GM19193 (cell line): ENCODE results near the gene ATP6AP1.

Experiments
- POLR2A ChIP-seq: IDR thresholded peaks from 4 replicates; pipeline ENCODE4 v1.6.1; 2011; ENCODE audit not compliant: insufficient read depth, insufficient read length; ENCODE audit errors: extremely low read depth

Gene ATP6AP1

DNA sequence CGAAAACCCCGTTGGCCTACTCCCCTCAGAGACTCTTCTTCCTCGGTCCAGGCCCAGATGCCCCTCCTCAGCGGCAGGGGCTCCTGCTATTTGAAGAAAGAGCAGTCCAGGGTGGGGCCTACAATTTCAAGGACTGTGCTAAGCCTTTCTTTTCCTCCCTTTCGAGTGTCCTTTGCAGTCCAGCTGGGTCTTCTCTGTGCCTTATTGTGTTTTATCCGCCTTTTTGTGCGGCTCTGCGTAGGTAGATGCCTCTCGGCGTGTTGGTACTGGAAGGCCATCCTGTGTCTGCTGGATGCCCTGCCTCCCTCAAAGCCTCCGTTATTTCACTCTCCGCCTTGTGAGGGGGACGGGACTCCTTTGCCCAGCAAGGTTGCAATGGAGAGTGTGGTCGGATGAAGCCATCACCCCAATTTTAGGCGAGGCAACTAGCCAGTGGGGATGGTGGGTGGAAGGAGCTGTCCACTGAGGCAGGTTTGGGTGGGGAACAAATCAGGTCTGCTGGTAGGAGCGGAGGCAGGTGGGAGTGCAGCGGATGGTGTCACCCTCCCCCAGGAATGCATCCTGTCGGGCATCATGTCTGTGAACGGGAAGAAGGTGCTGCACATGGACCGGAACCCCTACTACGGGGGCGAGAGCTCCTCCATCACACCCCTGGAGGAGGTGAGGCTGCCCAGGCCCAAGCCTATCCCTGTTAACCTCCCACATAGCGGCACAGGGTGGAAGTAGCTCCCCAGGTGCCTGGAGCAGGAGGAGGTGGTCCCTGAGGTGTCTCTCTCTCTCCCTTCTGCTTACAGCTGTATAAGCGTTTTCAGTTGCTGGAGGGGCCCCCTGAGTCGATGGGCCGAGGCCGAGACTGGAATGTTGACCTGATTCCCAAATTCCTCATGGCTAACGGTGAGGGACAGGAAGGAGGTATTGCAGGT lies 9.8 kb downstream of the ATP6AP1 start:
- TF ChIP-seq POLR2A = no peak

DNA sequence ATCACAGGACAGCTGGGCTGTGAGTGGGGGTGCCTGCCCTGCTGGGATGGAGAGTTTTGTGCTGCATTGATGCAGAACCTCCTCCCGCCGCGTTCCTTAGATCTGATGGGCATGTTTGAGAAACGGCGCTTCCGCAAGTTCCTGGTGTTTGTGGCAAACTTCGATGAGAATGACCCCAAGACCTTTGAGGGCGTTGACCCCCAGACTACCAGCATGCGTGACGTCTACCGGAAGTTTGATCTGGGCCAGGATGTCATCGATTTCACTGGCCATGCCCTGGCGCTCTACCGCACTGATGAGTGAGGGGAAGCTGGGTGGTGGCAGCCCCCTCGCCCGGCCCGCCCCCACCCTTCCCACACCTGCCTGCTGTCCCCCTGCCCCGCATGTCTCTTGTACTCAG lies 11.4 kb downstream of the ATP6AP1 start:
- no peak for TF ChIP-seq POLR2A

DNA sequence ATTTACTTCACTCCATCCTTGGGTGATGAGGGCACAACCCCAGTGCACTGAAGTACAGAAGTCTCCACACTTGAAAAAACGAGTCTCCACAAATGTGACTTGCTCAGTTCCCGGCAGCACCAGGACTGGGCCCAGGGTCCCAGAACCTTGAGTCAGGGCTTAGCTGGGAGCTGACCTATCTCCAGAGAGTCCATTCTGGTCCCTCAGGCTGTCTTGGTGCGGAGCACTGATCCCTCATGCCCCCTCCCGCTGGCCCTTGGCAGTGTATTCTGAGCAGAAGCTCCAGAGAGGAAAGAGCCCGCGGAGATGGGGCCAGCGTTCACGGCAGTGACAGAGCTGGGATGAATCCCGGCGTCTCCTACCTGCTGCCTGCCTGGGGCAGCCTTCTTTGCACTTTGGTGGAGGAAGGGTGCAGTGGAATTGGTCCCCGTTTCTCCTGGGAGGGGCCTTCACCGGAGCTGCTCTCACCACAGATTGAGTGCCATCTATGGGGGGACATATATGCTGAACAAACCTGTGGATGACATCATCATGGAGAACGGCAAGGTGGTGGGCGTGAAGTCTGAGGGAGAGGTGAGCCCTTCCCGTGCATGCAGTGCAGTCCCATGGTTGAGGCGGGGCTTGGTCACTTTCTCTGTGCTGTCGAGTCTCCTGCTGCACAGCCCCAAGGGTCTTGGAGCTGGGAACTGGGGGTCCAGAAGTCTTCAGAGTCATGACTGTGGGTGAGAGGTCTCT lies 12.3 kb downstream of the ATP6AP1 start:
- TF ChIP-seq POLR2A = no peak

DNA sequence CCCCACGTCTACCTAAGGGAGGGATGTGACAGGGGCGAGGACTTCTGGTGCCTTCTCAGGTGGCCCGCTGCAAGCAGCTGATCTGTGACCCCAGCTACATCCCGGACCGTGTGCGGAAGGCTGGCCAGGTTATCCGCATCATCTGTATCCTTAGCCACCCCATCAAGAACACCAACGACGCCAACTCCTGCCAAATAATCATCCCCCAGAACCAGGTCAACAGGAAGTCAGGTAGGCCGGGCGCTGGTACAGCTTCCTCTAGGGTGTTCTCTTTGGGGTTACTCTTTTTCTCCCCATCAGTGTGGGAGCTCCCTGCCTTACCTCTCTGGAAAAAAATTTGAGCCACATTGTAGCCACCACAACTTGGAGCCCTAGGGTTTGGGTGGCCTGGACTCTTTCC lies 13.1 kb downstream of the ATP6AP1 start:
- no peak for TF ChIP-seq POLR2A

DNA sequence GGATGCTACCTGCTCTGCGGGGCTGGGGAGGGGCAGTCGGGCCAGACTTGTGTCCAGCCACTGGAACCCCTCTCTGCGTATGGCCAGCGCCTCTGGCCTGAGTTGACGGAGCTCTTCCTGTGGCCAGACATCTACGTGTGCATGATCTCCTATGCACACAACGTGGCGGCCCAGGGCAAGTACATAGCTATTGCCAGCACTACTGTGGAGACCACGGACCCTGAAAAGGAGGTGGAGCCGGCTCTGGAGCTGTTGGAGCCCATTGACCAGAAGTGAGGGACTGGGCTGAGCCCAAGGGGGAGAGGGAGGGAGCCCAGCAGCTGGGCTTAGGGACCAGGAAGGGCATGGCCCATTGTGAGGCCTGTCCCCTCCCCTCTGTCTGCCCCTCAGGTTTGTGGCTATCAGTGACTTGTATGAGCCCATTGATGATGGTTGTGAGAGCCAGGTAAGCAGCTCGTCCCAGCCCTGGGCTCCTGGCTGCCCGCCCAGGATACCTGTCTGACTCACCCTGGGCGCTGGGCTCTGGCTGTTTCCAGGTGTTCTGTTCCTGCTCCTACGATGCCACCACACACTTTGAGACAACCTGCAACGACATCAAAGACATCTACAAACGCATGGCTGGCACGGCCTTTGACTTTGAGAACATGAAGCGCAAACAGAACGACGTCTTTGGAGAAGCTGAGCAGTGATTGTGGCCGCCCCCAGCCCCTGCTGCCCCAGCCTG lies 13.7 kb downstream of the ATP6AP1 start:
- no peak for TF ChIP-seq POLR2A

DNA sequence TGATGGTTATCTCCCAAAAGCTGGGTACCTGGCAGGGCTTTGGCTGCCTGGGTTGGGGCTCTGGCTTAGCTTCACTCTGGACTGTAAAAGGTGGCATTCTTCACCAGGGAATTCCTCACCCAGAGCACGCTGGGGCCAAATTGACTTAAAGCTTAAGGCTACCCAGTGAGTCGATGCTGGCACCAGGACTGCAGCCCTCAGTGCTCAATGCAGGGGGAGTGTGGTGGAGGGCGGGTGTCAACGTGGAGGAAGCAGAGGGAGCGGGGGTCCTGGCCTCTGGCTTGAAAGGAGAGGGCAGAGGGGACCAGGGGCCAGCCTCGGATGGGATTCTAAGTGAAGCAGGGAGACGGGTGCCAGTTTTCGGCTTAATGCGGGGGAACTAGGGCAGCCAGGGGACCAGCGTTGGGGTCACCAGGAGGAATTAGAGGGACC lies 15.0 kb downstream of the ATP6AP1 start:
- TF ChIP-seq POLR2A = no peak

DNA sequence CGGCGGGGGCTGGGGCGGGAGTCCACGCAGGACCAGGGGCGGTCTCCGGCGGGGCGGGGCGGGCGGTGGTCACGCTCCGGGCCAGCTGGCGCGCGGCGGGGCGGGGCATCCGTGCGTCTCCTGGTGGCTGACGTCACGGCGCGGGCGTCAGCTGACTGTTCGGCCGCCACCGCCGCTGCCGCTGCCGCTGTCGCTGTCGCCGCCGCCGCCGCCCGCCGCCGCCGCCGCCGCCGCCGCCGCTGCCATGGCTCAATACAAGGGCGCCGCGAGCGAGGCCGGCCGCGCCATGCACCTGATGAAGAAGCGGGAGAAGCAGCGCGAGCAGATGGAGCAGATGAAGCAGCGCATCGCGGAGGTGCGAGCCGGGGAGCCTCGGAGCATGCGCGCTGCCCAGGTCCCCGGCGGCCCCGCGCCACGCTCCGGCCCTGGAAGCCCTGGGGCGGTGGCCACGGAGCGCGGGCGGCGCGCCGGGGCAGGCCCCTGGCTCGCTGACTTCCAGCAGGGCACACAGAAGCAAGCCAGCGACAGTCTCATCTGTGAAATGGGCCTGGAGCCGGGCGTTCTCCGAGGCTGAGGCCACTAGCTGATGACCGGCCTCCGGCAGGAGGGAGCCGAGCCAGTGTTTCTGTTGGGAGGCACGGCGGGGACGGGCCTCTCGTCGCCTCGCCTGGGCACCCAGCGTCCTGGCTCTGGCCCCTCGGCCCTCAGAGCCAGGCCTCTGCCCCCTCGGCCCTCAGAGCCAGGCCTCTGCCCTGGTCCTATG lies 15.7 kb downstream of the ATP6AP1 start, which contains the start of gene FAM50A:
Gene FAM50A (plus strand): TSS at position 150 of the 763 bp plus-strand sequence. CDS start 95 bp downstream, at position 245.
- no peak for TF ChIP-seq POLR2A

DNA sequence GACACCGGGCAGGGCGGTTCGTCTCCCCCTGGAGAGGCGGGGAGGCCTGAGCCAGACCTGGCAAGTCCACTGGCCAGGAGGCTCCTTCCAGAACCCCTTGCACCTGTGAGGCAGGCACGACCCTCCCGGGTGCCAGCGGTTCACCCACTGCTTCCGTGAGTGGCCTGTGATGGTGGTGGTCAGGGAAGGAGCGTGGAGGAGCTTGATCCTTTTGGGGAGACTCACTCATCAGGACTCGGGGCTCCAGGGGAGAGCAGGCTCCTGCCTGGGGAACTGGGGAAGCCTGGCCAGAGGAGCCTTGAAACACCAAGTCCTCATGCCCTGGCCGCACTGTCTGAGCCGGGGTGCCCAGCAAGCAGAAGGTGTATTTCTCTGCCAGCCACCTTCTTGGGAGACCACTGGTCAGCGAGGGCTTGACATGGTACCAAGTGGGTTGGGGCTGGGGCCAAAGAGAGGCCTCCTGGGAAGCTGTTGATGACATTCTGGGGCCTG lies 16.3 kb downstream of the ATP6AP1 start:
- TF ChIP-seq POLR2A = no peak

DNA sequence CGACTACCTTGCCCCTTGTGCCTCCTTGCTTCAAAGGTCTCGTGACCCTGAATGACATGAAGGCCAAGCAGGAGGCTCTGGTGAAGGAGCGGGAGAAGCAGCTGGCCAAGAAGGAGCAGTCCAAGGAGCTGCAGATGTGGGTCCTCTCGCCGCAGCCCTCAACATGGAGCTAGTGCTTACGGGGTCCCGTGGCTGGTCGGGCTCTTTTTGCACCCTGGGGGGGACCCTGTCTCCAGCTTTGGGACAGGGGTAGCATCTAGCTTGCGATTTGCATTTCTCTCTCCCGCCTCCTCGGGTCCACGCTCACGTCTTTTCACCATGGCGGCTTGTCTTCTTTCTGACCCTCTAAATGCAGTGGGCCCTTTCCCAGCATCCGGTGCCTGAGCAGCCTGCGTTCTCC lies 17.3 kb downstream of the ATP6AP1 start:
- no peak for TF ChIP-seq POLR2A

DNA sequence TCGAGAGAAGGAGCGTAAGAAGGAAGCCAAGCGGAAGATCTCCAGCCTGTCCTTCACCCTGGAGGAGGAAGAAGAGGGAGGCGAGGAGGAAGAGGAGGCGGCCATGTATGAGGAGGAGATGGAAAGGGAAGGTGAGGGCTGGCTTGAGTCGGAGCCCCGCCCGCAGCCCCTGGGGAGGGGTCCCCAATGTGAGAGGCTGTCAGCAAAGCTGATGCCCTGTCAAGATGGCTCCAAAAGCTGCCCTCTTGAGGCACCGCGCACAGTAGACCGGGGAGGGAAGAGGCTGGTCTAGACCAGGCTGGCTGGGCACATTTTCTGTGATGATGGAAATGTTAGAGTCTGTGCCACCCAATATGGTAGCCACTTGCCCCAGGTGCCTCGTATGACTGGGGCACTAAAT lies 18.0 kb downstream of the ATP6AP1 start:
- no peak for TF ChIP-seq POLR2A

DNA sequence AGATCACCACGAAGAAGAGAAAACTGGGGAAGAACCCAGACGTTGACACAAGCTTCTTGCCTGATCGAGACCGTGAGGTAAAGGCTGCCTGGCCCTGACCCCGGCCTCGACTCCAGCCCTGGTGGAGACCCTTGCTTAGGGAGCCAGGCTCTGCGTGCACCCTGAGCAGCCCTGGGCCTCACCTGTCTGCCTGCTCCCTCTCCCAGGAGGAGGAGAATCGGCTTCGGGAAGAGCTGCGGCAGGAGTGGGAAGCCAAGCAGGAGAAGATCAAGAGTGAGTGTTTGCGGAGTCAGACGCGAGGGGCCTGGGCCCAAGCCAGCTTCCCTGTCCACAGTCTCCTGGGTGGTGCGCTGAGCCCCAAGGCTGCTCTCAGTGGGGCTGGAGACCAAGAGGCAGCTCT lies 20.0 kb downstream of the ATP6AP1 start:
- no peak for TF ChIP-seq POLR2A

DNA sequence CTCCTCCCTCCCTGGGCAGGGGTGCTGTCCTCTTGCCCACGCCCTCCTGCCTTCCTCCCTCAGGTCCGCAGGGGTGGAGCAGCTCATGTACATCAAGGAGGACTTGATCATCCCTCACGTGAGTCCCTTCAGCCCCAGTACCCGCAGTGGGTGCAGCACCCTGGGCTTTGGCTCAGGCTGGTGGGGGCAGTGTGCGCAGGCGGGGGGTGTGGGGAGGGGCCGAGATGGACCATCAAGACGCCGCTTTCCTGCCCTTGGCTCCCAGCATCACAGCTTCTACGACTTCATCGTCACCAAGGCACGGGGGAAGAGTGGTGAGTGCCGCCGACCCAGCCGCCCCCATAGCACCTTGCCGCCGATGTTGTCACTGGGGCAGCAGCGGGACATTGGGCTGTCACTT lies 21.1 kb downstream of the ATP6AP1 start:
- no peak for TF ChIP-seq POLR2A

DNA sequence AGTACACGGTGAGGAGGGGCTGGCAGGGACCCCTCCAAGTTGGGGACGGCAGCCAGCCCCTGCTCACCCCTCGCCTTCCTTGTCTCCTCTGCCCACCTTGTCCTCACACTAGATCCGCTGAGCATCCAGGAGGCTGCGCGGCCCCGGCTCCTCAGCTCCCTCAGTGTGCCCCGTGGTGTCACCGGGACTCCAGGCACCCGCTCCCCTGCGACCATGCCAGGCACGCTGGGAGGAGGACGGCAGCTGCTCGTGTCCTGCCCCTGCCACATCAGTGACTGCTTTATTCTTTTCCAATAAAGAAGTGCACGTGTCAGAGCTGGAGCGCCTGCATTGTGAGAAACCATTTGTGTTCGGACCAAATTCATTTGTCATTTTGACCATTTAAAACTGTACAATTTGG lies 21.8 kb downstream of the ATP6AP1 start:
- TF ChIP-seq POLR2A = no peak

DNA sequence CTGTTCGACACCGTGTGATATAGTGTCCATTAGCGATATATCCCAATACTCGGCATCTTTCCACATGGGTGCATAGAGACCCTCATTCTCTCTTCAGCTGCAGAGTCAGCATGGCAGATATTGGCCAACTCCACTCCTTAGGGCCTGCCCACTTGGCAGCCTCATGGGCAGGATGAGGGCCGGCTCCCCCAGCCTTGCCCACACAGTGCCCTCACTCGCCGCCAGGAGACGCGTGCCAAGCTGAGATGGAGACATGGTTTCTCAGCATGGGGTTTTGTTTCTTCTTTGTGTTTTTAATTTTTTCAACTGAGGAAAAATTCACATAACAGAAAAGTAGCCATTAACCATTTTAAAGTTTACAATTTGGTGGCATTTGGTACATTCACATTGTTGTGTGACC lies 24.3 kb downstream of the ATP6AP1 start:
- TF ChIP-seq POLR2A = no peak
